Endothelial cell of umbilical vein (primary cell): ENCODE results near the gene RGL3. TPM values are rescaled to one million over a fixed set of nuclear protein-coding genes. Genes with fewer than 3 reads are reported as not detected.

Experiments used
- BruUV-seq: library from RNA; stranded (reverse); fragments of 400-500 nt; replicated peaks from 2 replicates; lab custom pipeline; 2021; lab: Mats Ljungman, UMichigan
- CTCF ChIA-PET: fragments of 300-600, 350-600 bp; sonication (Branson Sonifier 250); formaldehyde crosslinking; loops from one replicate; lab custom pipeline; 2021; ENCODE audit warnings: antibody characterized with exemption, inconsistent platforms; lab: Charles Lee
- POLR2A ChIA-PET: fragments of 300-600, 350-600 bp; sonication (Branson Sonifier 250); formaldehyde crosslinking; loops from one replicate; lab custom pipeline; 2021; ENCODE audit warnings: antibody characterized with exemption, inconsistent platforms; lab: Charles Lee
- DNase-seq: peaks from one replicate; pipeline ENCODE4 v3.0.0-alpha.2; 2011; ENCODE audit warnings: low read depth, low spot score
- FAIRE-seq: peaks from 2 replicates; lab custom pipeline; 2011; peaks lifted over from hg19 to GRCh38; lab: Jason Lieb, UNC
- H2AFZ ChIP-seq: 2 replicates; pipeline ENCODE4 v1.6.0; 2012; ENCODE audit warnings: low read depth, low read length, control low read depth, inconsistent platforms
- H3K27ac ChIP-seq: 2 replicates; pipeline ENCODE4 v1.5.1; 2011; ENCODE audit warnings: low read depth, mild to moderate bottlenecking, control low read depth, low read length, moderate library complexity; ENCODE audit not compliant: insufficient read depth
- H3K27me3 ChIP-seq, 2 experiments: 2 replicates each; pipeline versions ENCODE4 v1.6.0 to v1.6.1; 2011; ENCODE audit warnings: low read length in 2 of 2, mixed read lengths in 1 of 2; ENCODE audit not compliant: control insufficient read depth in 2 of 2, insufficient read depth in 2 of 2
- H3K36me3 ChIP-seq, 2 experiments: 2 replicates in 1 of 2; 3 replicates in 1 of 2; pipeline ENCODE4 v1.5.1; 2011; ENCODE audit warnings: low read length in 2 of 2, mild to moderate bottlenecking in 1 of 2, moderate library complexity in 1 of 2; ENCODE audit not compliant: control insufficient read depth in 2 of 2, insufficient read depth in 2 of 2; ENCODE audit errors: extremely low read depth in 1 of 2
- H3K4me1 ChIP-seq: 3 replicates; pipeline ENCODE4 v1.5.1; 2011; ENCODE audit warnings: mild to moderate bottlenecking, low read length; ENCODE audit not compliant: control insufficient read depth, insufficient read depth; ENCODE audit errors: extremely low read depth
- H3K4me2 ChIP-seq: 2 replicates; pipeline ENCODE4 v1.6.1; 2011; ENCODE audit warnings: low read length, control low read depth, mixed read lengths; ENCODE audit not compliant: insufficient read depth
- H3K4me3 ChIP-seq, 3 experiments: fragments of 200-600 bp in 1 of 3; sonication (generic), shearing (Covaris generic) in 1 of 3; replicated peaks in 1 of 3; 2 replicates each; pipeline ENCODE4 v1.5.1; 2011 to 2016; ENCODE audit warnings: control low read depth in 3 of 3, low read length in 3 of 3, mild to moderate bottlenecking in 2 of 3, inconsistent platforms in 1 of 3, low read depth in 1 of 3, moderate library complexity in 1 of 3; ENCODE audit not compliant: insufficient read depth in 1 of 3
- H3K79me2 ChIP-seq: 2 replicates; pipeline ENCODE4 v1.6.0; 2012; ENCODE audit warnings: low read length, inconsistent platforms; ENCODE audit not compliant: control insufficient read depth, insufficient read depth
- H3K9ac ChIP-seq: replicated peaks from 2 replicates; pipeline ENCODE3; 2011; ENCODE audit warnings: low read length, control low read depth; ENCODE audit not compliant: insufficient read depth; ENCODE audit errors: extremely low read depth
- H3K9me1 ChIP-seq: replicated peaks from 3 replicates; pipeline ENCODE4 v1.6.0; 2011; ENCODE audit warnings: mild to moderate bottlenecking, low read length; ENCODE audit not compliant: control insufficient read depth, insufficient read depth; ENCODE audit errors: extremely low read depth
- H3K9me3 ChIP-seq: replicated peaks from 2 replicates; pipeline ENCODE4 v1.5.1; 2012; ENCODE audit warnings: low read length, inconsistent platforms; ENCODE audit not compliant: control insufficient read depth, insufficient read depth
- H4K20me1 ChIP-seq: replicated peaks from 2 replicates; pipeline ENCODE3; 2011; ENCODE audit warnings: mild to moderate bottlenecking, low read length; ENCODE audit not compliant: control insufficient read depth, insufficient read depth; ENCODE audit errors: extremely low read depth
- CTCF ChIP-seq, 2 donors: IDR thresholded peaks; 1 replicate in 1 of 2; 2 replicates in 1 of 2; pipeline ENCODE4 v1.5.1; 2011; ENCODE audit warnings: low read length in 2 of 2, mild to moderate bottlenecking in 2 of 2, moderate library complexity in 2 of 2, control low read depth in 1 of 2, inconsistent platforms in 1 of 2, low read depth in 1 of 2; ENCODE audit not compliant: insufficient read depth in 1 of 2; ENCODE audit errors: extremely low read depth in 1 of 2
- EZH2 ChIP-seq: IDR thresholded peaks from 2 replicates; pipeline ENCODE4 v1.6.1; 2012; ENCODE audit warnings: borderline replicate concordance, low read depth, mild to moderate bottlenecking, moderate library complexity, low read length, inconsistent platforms; ENCODE audit not compliant: severe bottlenecking
- FOS ChIP-seq: IDR thresholded peaks from 2 replicates; pipeline ENCODE4 v1.6.1; 2011; ENCODE audit warnings: mild to moderate bottlenecking, low read length, moderate library complexity, borderline replicate concordance; ENCODE audit not compliant: insufficient read depth
- GATA2 ChIP-seq: IDR thresholded peaks from 2 replicates; pipeline ENCODE4 v1.7.0; 2011; ENCODE audit warnings: low read depth, mild to moderate bottlenecking, moderate library complexity, mixed read lengths, low read length; ENCODE audit not compliant: insufficient read length, insufficient read depth
- JUN ChIP-seq: IDR thresholded peaks from 2 replicates; pipeline ENCODE4 v1.6.1; 2011; ENCODE audit warnings: borderline replicate concordance, low read depth; ENCODE audit not compliant: insufficient read length, insufficient read depth
- MAX ChIP-seq: IDR thresholded peaks from 2 replicates; pipeline ENCODE4 v1.6.1; 2011; ENCODE audit not compliant: insufficient read depth, insufficient read length
- MYC ChIP-seq: IDR thresholded peaks from one replicate; pipeline ENCODE4 v1.6.1; 2011; ENCODE audit warnings: mild to moderate bottlenecking, low read depth, low read length
- POLR2A ChIP-seq: IDR thresholded peaks from 2 replicates; pipeline ENCODE4 v1.6.1; 2012; ENCODE audit warnings: low read depth, mild to moderate bottlenecking, control low read depth, low read length
- POLR2AphosphoS5 ChIP-seq: IDR thresholded peaks from 2 replicates; pipeline ENCODE4 v1.6.1; 2012; ENCODE audit warnings: low read depth, mild to moderate bottlenecking, control low read depth, low read length, moderate library complexity; ENCODE audit not compliant: insufficient read depth
- dilution Hi-C: fragments of 300-500 bp; cut with MboI; formaldehyde crosslinking; loops from one replicate; pipeline ENCODE4 v1.15.0; 2019; ENCODE audit warnings: low sequenced_read_pairs; ENCODE audit not compliant: extremely low pct_ligation_motif_present
- intact Hi-C: fragments of 100-400 bp; cut with micrococcal nuclease; formaldehyde crosslinking; loops from one replicate; pipeline ENCODE4 v1.10.0; 2022
- polyA plus RNA-seq, 4 experiments: library from polyadenylated mRNA; depleted of rRNA in 3 of 4; stranded (reverse) in 3 of 4; unstranded in 1 of 4; fragments of >200 nt; gene quantifications; 2 replicates each; pipeline versions ENCODE4 v1.2.1 to v1.2.3, GENCODE V29; 2011 to 2012; ENCODE audit warnings: missing spikeins in 1 of 4
- total RNA-seq: library from RNA; stranded (reverse); gene quantifications from 2 replicates; pipeline ENCODE4 v1.2.3, GENCODE V29; 2021

RGL3 gene
- total and polyA plus RNA-seq, 2 donors (not counting 3 experiments of a cell fraction or from before 2014, with no cell fraction given), result 0.23 to 5.2 TPM

GRCh38 chr19:11423791-11424181, 4.7 kb upstream of the RGL3 start:
- intact Hi-C loops (loop anchor here (5.0 kb wide), 1 partner anchor 41 kb away; the partner anchor contains the start of gene EPOR), dilution Hi-C loops (no loop called here)
- BruUV-seq, result no TSS peak
- Histone ChIP-seq H3K9ac (no peak overlapping the region), H3K36me3 (no peaks in the 10 kb centered on the region), H3K4me2 (no peak overlapping the region), H3K4me3 (no peak overlapping the region), H3K9me3 (no peaks in the 10 kb centered on the region), H3K9me1 (no peaks in the 10 kb centered on the region), H3K79me2 (no peaks in the 10 kb centered on the region), H3K27me3 (peaks cover 29 to 33% of the 10 kb centered on the region in 2 experiments), H3K4me1 (peaks cover 5% of the 10 kb centered on the region), H4K20me1 (no peaks in the 10 kb centered on the region), H3K27ac (no peak overlapping the region), H2AFZ (no peak overlapping the region)
- CTCF ChIA-PET, result interaction anchor here (1.2 to 3.7 kb wide), 5 partner anchors 11 to 130 kb away, joined by 3 to 19 read pairs (median 7); partner anchors contain the start of genes CCDC159, ODAD3, PRKCSH and TMEM205
- POLR2A ChIA-PET, result no interaction called here
- DNase-seq (no peak), FAIRE-seq (no peak)
- TF ChIP-seq JUN, result no peak
- TF ChIP-seq POLR2AphosphoS5, result no peak
- TF ChIP-seq GATA2, result no peak
- no peak for TF ChIP-seq FOS
- no peak for TF ChIP-seq EZH2
- TF ChIP-seq MYC, result no peak
- TF ChIP-seq CTCF (IDR thresholded peaks at IDR 0.05; ENCODE audit: extremely low read depth in 1 of 2, insufficient read depth in 1 of 2, low read depth in 1 of 2, low read length in 2 of 2), result no peak
- TF ChIP-seq MAX, result no peak
- no peak for TF ChIP-seq POLR2A
